CD4-positive, alpha-beta T cell treated with Interleukin-2 at 100 ng/mL for 4 hours (primary cell): ENCODE measurements around the gene ASGR2.
"Not testable (repeated sequence)": the region's sequence is repeated elsewhere in the genome, so short reads cannot be mapped to it uniquely, and the experiment has no call there.

Experiments used
- DNase-seq: peaks from one replicate; pipeline ENCODE4 v3.0.0-alpha.2; 2020; ENCODE audit warnings: low spot score

Gene ASGR2

DNA sequence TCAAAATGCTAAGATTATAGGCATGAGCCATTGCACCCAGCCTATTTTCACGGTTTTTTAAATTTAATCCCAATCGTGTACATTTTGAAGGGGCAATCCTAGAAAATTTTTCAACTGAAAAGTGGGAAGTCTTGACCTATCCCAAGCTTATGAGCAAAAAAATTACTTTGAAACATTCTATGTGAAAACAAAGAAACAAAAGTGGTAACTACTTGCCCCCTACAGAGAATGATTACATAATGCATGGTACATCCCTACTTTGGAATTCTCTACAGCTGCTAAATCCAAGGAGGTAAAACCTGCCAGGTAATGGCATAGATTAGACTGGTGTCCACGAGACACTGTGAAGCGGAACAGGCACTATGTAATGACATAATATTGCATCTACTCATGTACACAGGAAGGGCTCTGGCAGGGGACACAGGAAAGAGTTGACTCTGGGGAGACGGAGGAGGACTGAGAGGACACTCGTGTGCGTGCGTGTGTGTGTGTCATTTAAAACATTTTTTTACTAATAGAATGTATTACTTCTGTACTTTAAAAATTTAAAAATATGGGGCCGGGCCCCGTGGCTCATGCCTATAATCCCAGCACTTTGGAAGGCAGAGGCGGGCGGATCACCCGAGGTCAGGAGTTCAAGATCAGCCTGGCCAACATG, 15.7 kb downstream of the ASGR2 start:
- DNase-seq = no peak

DNA sequence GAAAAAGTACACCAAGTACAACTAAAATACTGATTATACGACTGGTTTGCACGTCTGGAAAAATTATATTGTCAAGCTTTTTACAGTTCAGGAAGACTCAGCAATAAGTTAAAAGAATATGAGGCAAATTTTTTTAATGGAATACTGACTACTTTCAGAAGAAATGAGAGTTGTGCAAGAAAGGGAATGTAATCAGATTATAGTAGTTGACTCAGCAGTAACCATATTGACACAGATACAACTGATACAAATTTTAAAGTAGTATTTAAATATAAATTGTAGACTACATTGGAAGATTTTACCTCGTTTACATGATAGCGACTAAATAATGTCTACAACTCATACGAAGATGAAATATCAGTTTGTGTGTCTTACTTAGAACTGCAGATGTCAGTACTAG, 16.7 kb downstream of the ASGR2 start:
- DNase-seq = no peak

DNA sequence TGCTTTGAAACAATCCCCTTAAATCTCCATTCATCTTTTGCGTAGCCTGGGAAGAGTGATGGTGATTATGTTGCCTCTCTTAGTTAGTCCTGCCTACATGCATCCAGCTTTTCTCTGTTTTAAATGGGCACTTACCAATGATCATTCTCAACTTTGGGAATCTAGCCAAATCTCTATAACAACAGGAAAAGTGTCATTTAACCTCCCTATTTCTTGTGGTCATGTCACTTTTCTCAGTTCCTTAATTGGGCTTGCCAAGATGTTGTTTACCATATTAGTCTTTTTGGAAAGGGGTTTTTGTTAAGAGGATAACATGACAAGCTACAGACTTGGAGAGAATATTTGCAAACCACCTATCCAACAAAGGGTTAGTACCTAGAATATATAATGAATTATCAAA, 19.0 kb downstream of the ASGR2 start:
- no peak for DNase-seq

DNA sequence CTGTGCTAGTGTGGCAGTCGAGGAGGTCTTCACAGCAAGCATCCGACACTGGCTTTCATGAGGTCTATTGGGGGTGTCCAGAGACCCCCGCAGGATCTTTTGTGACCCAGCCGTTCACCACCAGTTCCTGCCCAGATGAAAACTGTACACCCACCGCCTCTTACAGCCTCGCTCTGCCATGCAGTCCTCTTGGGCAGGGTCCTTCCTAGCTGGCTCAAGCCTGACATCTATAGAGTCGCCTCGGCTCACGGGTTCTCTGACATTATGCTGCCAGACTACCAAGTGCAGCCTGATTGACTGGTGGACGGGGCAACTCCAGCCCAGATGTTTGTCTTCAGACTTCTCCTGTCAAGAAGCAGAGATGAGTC, 20.0 kb downstream of the ASGR2 start:
- DNase-seq = no peak

DNA sequence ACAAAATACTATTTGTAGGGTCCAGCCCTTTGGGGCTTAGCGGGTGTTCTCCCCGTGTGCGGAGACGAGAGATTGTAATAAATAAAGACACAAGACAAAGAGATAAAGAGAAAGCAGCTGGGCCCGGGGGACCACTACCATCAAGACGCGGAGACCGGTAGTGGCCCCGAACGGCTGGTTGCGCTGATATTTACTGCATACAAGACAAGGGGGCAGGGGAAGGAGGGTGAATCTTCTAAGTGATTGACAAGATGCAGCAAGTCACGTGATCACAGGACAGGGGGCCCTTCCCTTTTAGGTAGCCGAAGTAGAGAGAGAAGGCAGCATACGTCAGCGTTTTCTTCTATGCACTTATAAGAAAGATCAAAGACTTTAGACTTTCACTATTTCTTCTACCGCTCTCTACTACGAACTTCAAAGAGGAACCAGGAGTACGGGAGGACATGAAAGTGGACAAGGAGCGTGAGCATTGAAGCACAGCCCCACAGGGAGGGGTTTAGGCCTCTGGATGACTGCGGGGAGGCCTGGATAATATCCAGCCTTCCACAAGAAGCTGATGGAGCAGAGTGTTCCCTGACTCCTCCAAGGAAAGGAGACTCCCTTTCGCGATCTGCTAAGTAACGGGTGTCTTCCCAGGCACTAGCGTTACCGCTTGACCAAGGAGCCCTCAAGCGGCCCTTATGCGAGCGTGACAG, 23.2 kb downstream of the ASGR2 start:
- DNase-seq = not testable (repeated sequence)

DNA sequence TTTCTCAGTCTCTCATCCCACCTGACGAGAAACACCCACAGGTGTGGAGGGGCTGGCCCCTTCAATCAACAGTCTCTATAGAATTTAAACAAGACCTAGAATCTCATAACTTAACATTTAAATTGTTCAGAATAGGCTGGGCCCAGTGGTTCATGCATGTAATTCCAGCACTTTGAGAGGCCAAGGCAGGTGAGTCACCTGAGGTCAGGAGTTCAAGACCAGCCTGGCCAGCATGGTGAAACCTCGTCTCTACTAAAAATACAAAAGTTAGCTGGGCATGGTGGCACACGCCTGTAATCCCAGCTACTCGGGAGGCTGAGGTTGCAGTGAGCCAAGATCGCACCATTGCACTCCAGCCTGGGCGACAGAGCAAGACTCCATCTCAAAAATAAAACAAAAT, 25.1 kb downstream of the ASGR2 start:
- not testable (repeated sequence) for DNase-seq

DNA sequence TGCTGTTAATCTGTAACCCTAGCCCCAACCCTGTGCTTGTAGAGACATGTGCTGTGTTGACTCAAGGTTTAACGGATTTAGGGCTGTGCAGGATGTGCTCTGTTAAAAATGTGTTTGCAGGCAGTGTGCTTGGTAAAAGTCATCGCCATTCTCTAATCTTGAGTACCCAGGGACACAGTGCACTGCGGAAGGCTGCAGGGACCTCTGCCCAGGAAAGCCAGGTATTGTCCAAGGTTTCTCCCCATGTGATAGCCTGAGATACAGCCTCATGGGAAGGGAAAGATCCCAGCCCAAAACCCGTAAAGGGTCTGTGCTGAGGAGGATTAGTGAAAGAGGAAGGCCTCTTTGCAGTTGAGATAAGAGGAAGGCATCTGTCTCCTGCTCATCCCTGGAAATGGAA, 26.2 kb downstream of the ASGR2 start:
- DNase-seq = not testable (repeated sequence)

DNA sequence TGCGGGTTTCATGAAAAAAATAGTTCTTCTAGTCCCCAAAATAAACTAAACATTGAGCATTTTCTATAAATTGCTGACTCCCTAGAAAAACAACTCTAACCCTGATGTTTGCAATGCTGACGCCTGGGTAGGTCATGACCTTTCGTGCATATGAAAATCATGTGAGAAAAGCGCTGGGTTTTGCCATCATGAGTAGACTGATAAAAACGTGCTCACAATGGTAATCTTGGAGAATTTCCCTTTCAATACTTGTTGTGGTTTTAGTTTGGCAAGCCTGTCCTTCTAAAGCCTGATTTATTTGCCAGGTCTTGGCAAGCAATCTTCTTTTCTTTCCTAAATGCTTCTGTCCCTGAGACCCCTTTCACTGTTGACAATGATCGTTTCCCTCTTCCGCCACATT, 30.5 kb downstream of the ASGR2 start:
- no peak for DNase-seq

DNA sequence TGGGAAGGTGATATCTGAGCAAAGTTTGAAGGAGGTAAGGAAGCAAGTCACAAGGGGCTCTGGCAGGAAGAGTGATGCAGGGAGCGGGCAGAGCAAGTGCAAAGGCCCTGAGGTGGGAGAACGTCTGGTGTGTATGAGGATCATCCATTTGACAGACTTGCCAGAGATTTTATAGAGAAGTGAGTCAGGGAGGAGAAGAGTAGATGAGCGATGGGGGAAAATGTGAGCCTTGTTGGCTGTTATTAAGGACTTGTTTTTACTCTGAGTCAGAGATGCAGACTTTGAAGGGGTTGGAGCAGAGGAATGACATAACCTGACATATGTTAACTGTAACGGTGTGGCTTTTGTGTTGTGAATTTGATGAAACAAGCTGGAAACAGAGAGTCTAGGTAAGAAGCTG, 31.0 kb downstream of the ASGR2 start:
- DNase-seq = no peak

DNA sequence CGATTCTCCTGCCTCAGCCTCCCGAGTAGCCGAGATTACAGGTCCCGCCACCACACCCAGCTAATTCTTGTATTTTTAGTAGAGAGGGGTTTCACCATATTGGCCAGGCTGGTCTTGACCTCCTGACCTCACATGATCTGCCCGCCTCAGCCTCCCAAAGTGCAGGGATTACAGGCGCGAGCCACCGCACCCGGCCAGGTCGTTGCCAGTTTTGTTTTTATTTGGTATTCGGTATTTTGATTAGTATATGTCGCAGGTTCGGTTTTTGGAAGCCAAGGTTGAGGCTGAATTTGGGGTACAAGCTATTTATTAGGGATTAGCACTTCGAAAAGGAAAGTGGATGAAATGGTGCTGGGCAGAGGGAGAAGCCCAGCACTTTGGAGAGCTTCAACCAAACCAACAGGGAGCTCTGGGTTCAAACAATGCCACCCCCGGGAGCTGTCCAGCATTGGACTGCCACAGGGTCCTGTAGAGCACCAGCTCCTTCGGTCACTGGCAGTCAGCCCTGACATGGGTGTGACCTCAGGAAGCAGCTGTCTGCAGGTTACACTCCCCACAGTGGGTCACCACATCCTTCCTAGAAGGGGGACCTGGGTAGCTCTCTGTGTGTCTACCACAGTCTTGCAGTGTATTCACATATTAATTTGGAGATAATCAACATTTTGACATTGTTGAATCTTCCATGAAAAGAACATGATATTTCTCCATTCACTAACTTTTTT, 33.1 kb downstream of the ASGR2 start:
- DNase-seq = peak; percentile 38

DNA sequence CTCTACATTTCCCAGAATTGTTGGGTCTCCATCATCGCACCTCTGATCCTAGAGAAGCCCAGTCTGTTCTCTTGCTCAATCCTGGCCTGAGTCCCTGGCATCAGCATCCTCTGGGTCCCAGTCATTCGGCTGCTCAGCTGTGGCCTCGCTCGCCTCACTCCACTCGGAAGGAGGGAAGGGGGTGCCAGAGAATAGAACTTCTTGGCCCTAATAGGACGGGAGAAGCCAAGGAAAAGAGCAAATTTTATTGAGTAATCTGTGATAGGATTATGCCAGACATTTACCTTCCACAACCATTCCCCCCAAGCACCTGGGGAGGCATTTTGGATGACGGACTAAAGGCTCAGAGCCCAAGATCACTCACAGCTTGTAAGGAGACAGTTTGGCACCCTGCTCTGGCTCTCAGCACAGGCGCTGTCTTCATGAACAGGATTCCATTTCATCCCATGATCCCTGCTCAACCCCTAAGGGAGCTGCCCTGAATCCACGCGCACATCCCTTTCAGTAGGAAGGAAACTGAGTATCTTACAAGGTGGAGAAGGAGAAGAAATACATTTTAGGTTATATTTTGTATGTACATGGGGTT, 34.1 kb downstream of the ASGR2 start:
- DNase-seq = no peak

DNA sequence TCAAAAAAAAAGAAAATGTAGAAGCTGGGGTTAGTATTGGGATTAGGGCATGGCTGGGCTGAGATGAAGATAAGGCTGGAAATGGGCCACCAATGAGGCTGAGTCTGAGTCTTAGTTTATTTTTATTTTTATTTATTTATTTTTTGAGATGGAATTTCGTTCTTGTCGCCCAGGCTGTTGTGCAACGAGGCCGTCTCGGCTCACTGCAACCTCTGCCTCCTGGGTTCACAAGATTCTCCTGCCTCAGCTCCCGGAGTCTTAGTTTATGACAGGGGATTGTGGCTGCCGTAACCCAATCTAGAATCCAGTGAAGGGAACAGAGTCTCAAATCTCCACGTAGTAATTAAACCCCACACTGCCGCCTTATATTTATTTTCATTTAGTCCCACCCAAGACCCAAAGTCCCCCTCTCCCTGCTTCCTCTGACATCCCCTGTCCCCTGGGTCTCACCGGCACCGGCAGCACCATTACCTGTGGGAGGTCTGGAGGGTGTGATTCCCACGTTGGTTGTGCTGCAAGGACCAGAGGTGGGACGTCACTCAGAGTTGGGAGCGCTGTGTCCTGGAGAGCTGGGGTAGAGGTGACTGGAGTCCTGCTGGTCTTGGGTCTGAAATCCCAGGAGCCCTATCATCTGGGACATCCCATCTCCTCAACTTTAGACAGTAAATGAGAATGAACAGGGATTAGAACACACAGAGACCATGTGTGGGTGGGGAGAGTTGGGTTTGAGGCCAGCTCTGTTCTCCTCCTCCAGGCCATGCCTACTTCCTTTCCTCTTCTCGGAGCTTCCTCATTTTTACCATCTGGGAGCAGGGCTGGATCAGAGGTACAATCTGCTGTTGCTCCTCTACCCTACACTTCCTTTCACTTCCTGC, 34.8 kb downstream of the ASGR2 start, which contains the start of gene CLEC10A:
Gene CLEC10A, minus strand, starts transcription at position 671 of the 875 bp plus-strand sequence. CDS start 1,439 bp downstream, outside the sequence.
- DNase-seq = no peak

DNA sequence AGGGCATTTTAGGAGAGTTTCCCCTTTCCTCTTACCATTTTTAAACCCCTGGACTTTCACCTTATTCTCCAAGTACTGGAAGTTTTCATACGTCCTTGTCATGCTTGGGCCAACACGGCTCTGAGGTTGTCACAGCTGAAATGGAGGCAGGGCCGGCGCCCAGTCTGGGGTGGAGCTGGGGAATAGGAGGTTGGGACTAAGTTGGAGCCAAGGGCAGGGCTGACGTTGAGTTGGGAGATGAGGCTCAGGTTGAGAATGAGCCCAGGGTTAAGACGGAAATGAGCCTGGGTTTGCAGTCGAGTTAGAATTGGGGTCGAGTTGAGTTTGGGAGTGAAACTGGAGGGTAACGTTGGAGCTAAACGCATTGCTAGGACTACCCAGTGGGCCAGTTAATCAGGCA, 35.9 kb downstream of the ASGR2 start:
- no peak for DNase-seq

DNA sequence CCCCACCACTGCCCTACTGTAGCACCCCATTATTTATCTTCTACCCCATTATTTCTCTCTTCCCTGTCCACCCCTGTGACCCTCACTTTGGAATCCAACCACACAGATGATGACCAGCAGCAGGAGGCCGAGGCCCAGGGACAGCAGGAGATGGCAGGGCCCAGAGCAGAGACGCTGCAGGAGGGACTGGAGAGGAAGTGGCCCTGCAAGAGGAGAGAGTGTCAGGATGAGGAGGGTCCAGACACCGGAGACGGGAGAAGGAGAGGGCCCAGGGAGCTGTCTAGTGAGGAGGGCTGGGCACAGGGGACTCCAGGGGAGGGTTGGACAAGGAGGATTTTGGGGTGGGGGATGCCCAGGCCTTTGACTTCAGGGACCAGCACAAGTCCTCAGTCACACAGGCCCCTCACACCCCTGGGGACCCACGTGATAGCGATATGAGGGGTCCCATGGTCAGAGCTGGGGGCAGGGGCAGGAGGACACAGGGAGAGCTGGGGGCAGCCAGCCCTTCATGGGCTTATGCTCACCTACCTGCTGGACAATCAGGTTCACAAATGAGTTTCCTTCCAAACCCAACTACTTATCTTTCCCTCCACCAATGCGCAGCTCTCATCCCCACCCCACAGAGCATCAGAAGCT, 36.6 kb downstream of the ASGR2 start:
- DNase-seq = no peak

DNA sequence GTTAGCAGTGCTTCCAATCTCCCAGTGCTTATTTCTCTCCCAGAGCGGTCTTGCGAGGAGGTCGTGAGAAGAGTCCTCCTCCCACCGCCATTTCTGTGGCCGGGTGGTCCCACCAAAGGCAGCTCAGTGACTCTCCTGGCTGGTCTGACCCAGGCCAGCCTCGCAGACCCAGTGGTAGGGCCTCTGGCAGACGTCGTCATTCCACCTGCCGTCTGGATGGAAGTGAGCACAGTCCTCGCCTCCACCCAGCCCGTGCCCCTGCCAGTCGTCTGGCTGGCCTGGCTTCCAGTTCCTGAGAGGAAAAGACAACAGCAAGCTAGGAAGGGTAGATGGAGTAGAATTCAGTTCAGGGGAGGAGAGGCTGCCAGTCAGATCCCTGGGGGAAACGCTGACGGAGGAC, 39.7 kb downstream of the ASGR2 start:
- DNase-seq = no peak

DNA sequence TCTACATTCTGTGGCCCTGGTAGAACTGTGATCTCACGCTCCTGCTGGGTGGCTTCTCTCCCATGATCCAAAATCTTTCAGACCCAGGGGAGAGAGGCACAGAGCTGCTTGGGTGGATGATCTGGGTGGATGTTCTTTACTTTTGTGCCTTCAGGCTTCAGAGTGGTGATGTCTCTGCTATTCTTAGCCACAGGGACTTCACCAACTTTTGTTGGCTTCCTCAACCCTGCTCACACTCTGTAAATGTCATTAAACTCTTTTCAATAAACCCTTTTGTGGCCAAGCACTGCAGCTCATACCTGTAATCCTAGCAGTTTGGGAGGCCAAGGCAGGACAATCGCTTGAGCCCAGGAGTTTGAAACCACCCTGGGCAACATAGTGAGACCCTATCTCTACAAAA, 42.2 kb downstream of the ASGR2 start:
- no peak for DNase-seq

DNA sequence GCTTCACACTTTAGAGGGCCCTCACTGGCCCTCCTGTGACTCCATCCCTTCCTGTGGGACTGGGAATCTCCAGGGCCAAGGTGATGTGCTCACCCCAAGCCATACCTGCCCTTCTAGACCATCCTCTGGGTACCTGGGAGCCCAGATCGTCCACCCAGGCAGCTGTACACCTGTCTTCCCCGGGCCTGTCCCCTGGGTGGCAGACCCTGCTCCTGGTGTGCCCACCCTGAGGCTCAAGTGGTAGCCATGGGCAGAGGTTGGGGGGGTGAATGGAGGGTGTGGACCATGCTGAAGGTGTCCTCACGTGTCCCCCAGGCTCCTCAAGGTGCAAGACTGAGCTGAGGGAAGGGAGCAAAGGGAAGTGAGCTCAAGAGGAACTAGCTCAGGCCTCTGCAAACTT, 43.9 kb downstream of the ASGR2 start:
- DNase-seq = no peak

DNA sequence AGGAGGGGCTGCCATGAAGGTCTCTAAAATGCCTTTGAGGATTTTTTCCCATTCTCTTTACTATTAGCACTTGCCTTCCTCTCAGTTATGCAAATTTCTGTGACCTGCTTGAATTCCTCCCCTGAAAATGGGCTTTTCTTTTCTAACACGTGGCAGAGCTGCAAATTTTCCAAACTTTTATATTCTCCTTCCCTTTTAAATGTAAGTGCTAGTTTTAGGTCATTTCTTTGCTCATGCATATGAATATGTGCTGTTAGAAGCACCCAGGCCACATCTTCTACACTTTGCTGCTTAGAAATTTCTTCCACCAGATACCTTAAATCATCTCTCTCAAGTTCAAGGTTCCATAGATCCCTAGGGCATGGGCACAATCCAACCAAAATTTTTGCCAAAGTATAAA, 46.4 kb downstream of the ASGR2 start:
- no peak for DNase-seq

DNA sequence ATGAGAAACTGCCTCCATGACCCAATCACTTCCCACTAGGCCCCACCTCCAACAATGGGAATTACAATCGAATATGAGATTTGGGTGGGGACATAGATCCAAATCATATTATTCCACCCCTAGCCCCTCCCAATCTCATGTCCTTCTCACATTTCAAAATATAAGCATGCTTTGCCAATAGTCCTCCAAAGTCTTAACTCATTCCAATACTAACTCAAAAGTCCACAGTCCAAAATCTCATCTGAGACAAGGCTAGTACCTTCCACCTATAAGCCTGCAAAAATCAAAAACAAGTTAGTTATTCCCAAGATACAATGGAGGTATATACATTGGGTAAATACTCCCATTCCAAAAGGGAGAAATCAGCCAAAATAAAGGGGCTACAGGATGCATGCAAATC, 47.4 kb downstream of the ASGR2 start:
- DNase-seq = no peak

DNA sequence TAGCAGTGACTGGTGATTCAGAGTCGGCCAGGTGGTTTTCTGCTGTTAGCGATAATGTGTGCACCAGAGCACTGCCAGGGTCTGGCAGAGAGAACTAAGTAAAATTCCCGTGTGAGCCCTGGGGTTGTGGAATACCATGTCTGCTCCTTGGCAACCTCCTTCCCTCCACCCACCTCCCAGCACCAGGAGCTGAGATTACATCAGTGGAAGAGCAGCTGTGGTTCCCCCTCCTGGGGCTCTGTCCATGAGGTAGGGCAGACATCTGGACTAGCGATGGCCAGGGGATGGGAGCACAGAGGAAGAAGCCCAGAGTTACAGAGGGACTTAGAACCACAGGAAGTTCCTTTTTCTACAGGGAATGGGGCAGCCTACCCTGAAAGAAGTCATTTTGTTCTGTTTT, 50.4 kb downstream of the ASGR2 start:
- no peak for DNase-seq

DNA sequence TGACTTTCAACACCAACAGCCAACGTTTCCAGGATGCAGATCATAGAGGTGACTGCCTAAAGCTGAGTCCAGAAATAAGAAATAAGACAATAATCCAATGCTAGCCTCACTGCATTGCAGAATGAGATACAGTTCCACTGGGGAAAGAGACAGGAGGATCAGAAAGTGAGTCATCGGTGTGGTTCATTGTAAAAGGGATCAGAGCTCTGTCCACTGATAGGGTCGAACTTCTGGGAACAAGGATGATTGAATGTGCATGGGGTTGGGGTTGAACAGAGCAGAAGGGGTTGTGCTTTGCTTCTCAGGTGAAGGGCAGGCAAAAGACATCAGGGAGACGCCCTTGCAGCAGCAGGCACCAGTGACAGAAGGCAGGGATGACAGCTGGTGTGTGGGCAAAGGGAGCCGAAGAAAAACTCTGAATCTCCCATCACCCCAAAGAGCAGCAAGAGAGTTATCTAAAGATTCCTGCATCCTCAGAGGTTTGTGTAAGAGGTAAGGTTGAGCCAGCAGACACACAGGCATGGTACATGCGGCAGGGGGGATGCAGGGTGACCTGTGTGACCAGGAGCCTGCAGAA, 51.0 kb downstream of the ASGR2 start:
- no peak for DNase-seq
